Measurements from ENCODE around the gene DHRSX. TPM values are rescaled to one million over a fixed set of nuclear protein-coding genes. Genes with fewer than 3 reads are reported as not detected.
"Not testable (repeated sequence)": the region's sequence is repeated elsewhere in the genome, so short reads cannot be mapped to it uniquely, and the experiment has no call there.

The DHRSX gene
- total RNA-seq, 4 donors from 2014 or later = 19.6 to 22.4 (median 21.0) TPM

DNA sequence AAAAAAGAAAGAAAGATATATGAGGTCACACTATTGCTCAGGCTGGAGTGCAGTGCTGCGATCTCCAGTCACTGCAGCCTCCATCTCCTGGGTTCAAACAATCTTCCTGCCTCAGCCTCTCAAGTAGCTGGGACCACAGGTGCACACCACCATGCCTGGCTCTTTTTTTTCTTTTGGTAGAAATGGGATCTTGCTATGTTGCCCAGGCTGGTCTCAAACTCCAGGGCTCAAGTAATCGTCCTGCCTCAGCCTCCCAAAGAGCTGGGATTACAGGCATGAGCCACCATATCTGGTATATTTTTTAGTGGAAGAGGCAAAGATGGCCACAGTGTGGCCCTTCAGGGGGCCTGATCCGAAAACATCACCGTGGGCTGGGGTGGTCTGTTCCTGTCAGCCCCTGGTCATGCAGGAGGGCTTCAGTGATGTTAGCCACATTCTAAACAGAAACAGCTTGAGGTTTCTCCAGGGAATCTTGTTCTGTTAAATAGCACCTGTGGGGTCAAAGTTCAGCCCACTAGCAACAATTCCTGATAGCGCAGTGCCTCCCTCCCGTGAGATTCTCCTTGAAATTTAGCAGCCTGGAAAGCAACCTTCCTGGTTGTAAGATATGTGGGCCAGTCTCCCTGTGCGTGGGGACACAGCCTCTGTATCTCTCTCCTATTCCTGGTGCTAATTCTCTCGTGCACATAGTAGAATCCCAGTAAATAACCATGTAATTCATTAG, 7.3 kb upstream of the DHRSX start:
- H3K4me3 ChIP-seq = no peak overlapping the region
- no peaks in the 10 kb centered on the region for H3K27me3 ChIP-seq
- WGBS = 69% methylated on average over 8 of the region's 8 CpGs
- no peaks in the 10 kb centered on the region for H3K4me1 ChIP-seq
- intact Hi-C loops (cut with DNase I) = loop anchor here (10.0 kb wide), 1 partner anchor 1053 kb away; the partner anchor contains the start of gene ASMTL
- H3K27ac ChIP-seq (replicated peaks in 1 of 4) = no peak overlapping the region
- H3K36me3 ChIP-seq = no peaks in the 10 kb centered on the region
- no peak for DNase-seq (ENCODE audit: extremely low spot score)
- no peaks in the 10 kb centered on the region for H3K9me3 ChIP-seq
- no peak for TF ChIP-seq POLR2A (IDR thresholded peaks at IDR 0.05; ENCODE audit: low read depth)
- no peak for TF ChIP-seq POLR2AphosphoS5 (IDR thresholded peaks at IDR 0.05)
- TF ChIP-seq CTCF (IDR thresholded peaks at IDR 0.05) = no peak
- no peak for TF ChIP-seq EP300 (IDR thresholded peaks at IDR 0.05)

- Histone ChIP-seq H3K4me1 (no peaks in the 10 kb centered on the region), H3K36me3 (no peaks in the 10 kb centered on the region), H3K4me3 (no peak overlapping the region), H3K27me3 (no peaks in the 10 kb centered on the region), H3K9me3 (no peaks in the 10 kb centered on the region), H3K27ac (replicated peaks in 1 of 4) (no peak overlapping the region)
- WGBS = 86% methylated on average over 3 of the region's 3 CpGs
- no peak for TF ChIP-seq EP300 (IDR thresholded peaks at IDR 0.05)
- TF ChIP-seq POLR2AphosphoS5 (IDR thresholded peaks at IDR 0.05) = no peak
- TF ChIP-seq POLR2A (IDR thresholded peaks at IDR 0.05; ENCODE audit: low read depth) = no peak
- TF ChIP-seq CTCF (IDR thresholded peaks at IDR 0.05) = no peak
- intact Hi-C loops (cut with DNase I) = loop anchor here (10.0 kb wide), 1 partner anchor 1052 kb away; the partner anchor contains the start of gene ASMTL
- no peak for DNase-seq (ENCODE audit: extremely low spot score)
These were observed 6.4 kb upstream of the DHRSX start for GRCh38 chrX:2507196-2507595.

DNA sequence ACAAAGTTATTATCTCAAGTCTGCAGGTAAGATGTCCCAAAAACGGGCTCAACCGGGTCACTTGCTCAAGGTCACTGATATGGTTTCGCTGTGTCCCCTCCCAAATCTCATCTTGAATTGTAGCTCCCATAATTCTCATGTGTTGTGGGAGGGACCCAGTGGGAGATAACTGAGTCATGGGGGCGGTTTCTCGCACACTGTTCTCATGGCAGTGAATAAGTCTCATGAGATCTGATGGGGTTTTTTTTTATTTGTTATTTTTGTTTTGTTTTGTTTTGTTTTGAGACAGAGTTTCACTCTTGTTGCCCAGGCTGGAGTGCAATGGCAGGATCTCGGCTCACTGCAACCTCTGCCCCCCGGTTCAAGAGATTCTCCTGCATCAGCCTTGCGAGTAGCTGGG, 4.6 kb upstream of the DHRSX start:
- WGBS = 96% methylated on average over 8 of the region's 8 CpGs
- not testable (repeated sequence) for H3K4me3 ChIP-seq

GRCh38 chrX:2504706-2505332, 4.0 kb upstream of the DHRSX start:
- H3K4me1 ChIP-seq = peaks cover 0 to 13% (median 8%) of the 10 kb centered on the region in 4 donors
- WGBS = 79% methylated on average over 5 of the region's 7 CpGs

More for the DNA sequence above, 4.6 kb upstream of the DHRSX start:
- intact Hi-C loops (cut with DNase I) = loop anchor here (10.0 kb wide), 1 partner anchor 1051 kb away; the partner anchor contains the start of gene ASMTL
- H3K9me3 ChIP-seq; DNase-seq (ENCODE audit: extremely low spot score); H3K4me1 ChIP-seq; H3K36me3 ChIP-seq; H3K27ac ChIP-seq (replicated peaks in 1 of 4); H3K27me3 ChIP-seq: not testable (repeated sequence)

More at GRCh38 chrX:2504706-2505332, 4.0 kb upstream of the DHRSX start:
- intact Hi-C loops (cut with DNase I) = loop anchor here (5.0 to 10.0 kb wide), 2 partner anchors 178 to 1050 kb away; partner anchors contain the start of gene ASMTL
- Histone ChIP-seq H3K9me3 (no peaks in the 10 kb centered on the region), H3K4me3 (no peak overlapping the region), H3K27ac (replicated peaks in 1 of 4) (no peak overlapping the region), H3K27me3 (no peaks in the 10 kb centered on the region), H3K36me3 (no peaks in the 10 kb centered on the region)
- TF ChIP-seq CTCF (IDR thresholded peaks at IDR 0.05) (no peak), POLR2A (IDR thresholded peaks at IDR 0.05; ENCODE audit: low read depth) (no peak), POLR2AphosphoS5 (IDR thresholded peaks at IDR 0.05) (no peak), EP300 (IDR thresholded peaks at IDR 0.05) (no peak)
- DNase-seq (ENCODE audit: extremely low spot score) = no peak

Data from esophagus muscularis mucosa (tissue), 4 donors.